Ovary (tissue), 3 donors: Measurements from ENCODE around the gene GAS6.

ENCODE experiments used
- POLR2A ChIP-seq: fragments of 450-650 bp; IDR thresholded peaks from one replicate; pipeline ENCODE4 v1.6.1; 2017; ENCODE audit warnings: antibody characterized with exemption, mild to moderate bottlenecking, moderate library complexity
- TF ChIP-seq, protein P1 (sequence below), 3 donors: fragments of 450-650 bp in 2 of 3; fragments of 200-600 bp in 1 of 3; IDR thresholded peaks; one replicate each; pipeline versions ENCODE4 v1.5.1 to v1.8.0; 2016 to 2022; ENCODE audit warnings: antibody characterized with exemption in 3 of 3, mild to moderate bottlenecking in 1 of 3
- donor health status: DM: no; HTN: no; CAD: no.

DNA sequence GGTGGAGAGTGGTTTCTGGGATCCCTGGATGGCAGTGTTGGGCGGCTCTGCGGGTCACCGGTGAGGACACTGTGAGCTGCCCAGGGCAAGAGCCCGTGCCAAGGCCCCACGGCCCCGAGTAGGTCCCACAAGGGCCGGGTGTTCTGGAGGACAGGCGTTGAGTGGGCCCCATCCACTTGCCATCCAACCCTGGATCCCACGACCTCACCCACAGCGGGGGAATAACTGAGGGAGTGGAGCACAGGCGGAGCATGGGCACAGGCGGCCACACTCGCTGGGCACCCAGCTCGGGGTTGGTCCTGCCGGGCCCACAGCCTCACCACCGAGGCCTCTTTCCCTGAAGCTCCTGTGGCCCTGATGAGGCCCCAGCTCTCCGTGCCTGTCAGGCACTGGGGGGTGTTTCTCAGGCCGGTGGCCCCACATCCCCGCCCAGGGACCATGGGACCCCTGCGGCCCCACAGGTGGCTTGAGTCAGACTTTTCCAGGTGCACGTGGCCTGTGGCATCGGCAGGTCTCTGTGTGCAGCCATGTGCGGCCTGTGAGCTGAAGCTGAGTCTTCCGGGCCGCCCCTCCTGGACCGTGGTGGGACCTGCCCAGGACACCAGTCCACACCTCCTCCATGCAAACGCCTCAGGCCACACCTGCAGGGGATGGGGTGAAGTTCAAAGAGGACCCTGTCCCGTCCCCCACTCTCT, 88.3 kb downstream of the GAS6 start:
- TF ChIP-seq, protein P1, sequence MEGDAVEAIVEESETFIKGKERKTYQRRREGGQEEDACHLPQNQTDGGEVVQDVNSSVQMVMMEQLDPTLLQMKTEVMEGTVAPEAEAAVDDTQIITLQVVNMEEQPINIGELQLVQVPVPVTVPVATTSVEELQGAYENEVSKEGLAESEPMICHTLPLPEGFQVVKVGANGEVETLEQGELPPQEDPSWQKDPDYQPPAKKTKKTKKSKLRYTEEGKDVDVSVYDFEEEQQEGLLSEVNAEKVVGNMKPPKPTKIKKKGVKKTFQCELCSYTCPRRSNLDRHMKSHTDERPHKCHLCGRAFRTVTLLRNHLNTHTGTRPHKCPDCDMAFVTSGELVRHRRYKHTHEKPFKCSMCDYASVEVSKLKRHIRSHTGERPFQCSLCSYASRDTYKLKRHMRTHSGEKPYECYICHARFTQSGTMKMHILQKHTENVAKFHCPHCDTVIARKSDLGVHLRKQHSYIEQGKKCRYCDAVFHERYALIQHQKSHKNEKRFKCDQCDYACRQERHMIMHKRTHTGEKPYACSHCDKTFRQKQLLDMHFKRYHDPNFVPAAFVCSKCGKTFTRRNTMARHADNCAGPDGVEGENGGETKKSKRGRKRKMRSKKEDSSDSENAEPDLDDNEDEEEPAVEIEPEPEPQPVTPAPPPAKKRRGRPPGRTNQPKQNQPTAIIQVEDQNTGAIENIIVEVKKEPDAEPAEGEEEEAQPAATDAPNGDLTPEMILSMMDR (IDR thresholded peaks at IDR 0.05) = no peak
- no peak for TF ChIP-seq POLR2A
